Choroid plexus epithelial cell (primary cell): ENCODE measurements around the gene KRTAP9-3.
"Not testable (repeated sequence)": the region's sequence is repeated elsewhere in the genome, so short reads cannot be mapped to it uniquely, and the experiment has no call there.

Experiments
- DNase-seq: peaks from one replicate; pipeline ENCODE4 v3.0.0-alpha.2; 2010; ENCODE audit warnings: low read depth
- H3K4me3 ChIP-seq: 2 replicates; pipeline ENCODE4 v1.5.1; 2011; ENCODE audit warnings: low read depth, mild to moderate bottlenecking, control low read depth, low read length, moderate library complexity
- CTCF ChIP-seq: conservative IDR thresholded peaks from 2 replicates; pipeline ENCODE4 v1.5.1; 2011; ENCODE audit warnings: low read depth, mild to moderate bottlenecking, control low read depth, inconsistent platforms, low read length, moderate library complexity

The KRTAP9-3 gene

DNA sequence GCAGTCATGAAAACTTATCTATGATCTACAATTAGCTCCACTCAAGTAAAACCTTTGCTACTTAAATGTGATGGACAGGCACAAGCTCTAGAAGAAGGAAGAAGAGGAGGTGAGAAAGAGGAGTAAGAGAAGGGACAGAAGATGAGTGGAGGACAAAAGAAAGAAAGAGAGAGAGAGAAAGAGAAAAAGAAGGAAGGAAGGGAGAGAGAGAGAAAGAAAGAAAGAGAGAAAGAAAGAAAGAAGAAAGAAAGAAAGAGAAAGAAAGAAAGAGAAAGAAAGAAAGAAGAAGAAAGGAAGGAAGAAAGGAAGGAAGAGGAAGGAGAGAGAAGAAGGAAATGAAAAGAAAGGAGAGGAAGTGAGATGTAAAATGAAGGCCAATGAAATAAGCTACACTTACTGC, 2.2 kb upstream of the KRTAP9-3 start:
- TF ChIP-seq CTCF, result no peak
- no peak for DNase-seq

GRCh38 chr17:41231731-41232130, 518 bp upstream of the KRTAP9-3 start:
- no peak for DNase-seq
- TF ChIP-seq CTCF, result no peak
- H3K4me3 ChIP-seq, result no peak overlapping the region

More for the DNA sequence above, 2.2 kb upstream of the KRTAP9-3 start:
- no peak overlapping the region for H3K4me3 ChIP-seq

- not testable (repeated sequence) for DNase-seq, H3K4me3 ChIP-seq
Measured at GRCh38 chr17:41237116-41237515, 4.9 kb downstream of the KRTAP9-3 start.

DNA sequence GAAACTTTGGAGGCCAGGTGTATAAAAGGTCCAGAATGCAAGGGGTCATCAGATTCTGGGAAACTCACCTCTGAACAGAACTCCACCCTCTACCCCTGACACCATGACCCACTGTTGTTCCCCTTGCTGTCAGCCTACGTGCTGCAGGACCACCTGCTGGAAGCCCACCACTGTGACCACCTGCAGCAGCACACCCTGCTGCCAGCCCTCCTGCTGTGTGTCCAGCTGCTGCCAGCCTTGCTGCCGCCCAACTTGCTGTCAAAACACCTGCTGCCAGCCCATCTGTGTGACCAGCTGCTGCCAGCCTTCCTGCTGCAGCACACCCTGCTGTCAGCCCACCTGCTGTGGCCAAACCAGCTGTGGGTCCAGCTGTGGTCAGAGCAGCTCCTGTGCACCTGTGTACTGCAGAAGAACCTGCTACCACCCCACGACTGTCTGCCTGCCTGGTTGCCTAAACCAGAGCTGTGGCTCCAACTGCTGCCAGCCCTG, 5.7 kb downstream of the KRTAP9-3 start, which contains the start of gene KRTAP9-8:
KRTAP9-8 (plus strand) TSS at position 51 of the 489 bp plus-strand sequence; CDS start at position 104, 53 bp downstream.
- DNase-seq, H3K4me3 ChIP-seq: not testable (repeated sequence)

DNA sequence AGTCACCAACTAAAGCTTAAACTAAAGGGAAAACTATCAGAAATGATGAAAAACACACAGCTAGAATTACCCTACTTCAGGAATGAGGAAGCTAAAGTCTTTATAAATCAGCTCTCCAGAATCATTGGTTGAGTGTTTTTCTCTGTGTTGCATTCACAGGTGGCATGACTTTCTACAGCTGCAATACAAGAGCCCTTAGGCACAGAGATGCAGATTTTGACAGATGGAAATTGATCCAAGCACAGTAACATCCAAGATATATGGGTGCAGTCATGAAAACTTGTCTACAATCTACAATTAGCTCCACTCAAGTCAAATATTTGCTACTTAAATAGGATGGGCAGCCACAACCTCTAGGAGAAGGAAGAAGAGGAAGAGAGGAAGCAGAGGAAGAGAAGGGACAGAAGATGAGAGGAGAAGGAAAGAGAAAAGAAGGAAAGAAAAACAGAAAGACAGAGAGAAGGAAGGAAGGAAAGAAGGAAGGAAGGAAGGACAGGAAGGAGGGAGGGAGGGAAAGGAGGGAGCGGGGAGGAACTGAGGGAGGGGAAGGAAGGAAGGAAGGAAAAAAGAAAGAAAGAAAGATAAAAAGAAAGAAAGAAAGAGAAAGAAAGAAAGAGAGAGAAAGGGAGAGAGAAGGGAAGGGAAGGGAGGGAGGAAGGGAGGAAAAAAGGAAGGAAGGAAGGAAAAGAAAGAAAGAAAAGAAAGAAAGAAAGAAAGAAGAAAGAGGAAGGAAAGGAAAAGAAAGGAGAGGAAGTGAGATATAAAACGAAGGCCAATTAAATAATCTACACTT, 14.9 kb downstream of the KRTAP9-3 start:
- H3K4me3 ChIP-seq, DNase-seq: not testable (repeated sequence)

DNA sequence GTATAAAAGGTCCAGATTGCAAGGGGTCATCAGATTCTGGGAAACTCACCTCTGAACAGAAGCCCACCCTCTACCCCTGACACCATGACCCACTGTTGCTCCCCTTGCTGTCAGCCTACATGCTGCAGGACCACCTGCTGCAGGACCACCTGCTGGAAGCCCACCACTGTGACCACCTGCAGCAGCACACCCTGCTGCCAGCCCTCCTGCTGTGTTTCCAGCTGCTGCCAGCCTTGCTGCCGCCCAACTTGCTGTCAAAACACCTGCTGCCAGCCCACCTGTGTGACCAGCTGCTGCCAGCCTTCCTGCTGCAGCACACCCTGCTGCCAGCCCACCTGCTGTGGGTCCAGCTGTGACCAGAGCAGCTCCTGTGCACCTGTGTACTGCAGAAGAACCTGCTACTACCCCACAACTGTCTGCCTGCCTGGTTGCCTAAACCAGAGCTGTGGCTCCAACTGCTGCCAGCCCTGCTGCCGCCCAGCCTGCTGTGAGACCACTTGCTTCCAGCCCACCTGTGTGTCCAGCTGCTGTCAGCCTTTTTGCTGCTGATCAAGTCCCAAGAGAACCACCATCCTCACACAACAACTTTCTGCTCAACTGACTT, 17.5 kb downstream of the KRTAP9-3 start, which contains the start of gene KRTAP9-4:
KRTAP9-4 (plus strand) TSS at position 51 of the 604 bp plus-strand sequence; CDS start at position 85, 34 bp downstream.
- DNase-seq, H3K4me3 ChIP-seq: not testable (repeated sequence)

- TF ChIP-seq CTCF, result no peak
- no peak for DNase-seq
- H3K4me3 ChIP-seq, result no peak overlapping the region
Measured at GRCh38 chr17:41251261-41251660, 19.0 kb downstream of the KRTAP9-3 start.

DNA sequence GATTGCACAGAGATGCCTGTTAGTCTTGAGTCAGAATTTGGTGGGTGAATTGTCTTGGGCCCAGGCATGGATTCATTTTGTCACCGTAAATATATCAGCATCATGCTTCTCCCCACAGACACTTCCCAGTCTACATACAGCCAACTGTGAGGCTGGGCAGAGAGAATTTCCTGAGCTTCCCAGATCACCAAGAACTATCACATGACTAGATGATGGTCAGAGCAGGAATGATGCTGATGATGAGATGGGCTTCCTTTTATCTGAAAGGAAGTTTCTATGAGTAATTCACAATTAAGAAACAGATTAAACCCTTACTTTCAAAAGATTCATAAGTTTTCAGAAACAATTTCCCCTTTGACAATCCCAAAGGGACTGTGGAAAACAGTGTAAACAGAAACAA, 22.6 kb downstream of the KRTAP9-3 start:
- no peak for TF ChIP-seq CTCF
- no peak overlapping the region for H3K4me3 ChIP-seq
- no peak for DNase-seq

DNA sequence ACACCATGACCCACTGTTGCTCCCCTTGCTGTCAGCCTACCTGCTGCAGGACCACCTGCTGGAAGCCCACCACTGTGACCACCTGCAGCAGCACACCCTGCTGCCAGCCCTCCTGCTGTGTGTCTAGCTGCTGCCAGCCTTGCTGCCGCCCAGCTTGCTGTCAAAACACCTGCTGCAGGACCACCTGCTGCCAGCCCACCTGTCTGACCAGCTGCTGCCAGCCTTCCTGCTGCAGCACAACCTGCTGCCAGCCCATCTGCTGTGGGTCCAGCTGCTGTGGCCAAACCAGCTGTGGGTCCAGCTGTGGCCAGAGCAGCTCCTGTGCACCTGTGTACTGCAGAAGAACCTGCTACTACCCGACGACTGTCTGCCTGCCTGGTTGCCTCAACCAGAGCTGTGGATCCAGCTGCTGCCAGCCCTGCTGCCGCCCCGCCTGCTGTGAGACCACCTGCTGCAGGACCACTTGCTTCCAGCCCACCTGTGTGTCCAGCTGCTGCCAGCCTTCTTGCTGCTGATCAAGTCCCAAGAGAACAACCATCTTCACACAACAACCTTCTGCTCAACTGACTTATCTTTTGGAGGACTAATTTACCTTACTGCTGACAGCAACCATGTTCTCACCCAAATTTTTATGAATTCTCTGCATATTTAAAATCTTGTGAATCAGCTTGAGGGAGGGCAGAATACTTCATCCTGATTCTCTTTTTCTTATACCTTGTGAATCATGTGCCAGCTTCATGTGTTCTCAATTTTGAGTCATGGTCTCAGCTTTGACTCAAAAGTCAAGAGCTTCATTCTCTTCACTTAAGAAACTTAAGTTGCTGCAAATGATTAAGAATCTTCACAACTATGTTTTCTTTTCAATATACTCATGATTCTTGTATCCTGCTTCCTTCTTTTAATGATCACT, 23.4 kb downstream of the KRTAP9-3 start, which contains the start of gene KRTAP9-9:
KRTAP9-9 (plus strand) TSS at position 4 of the 910 bp plus-strand sequence.
- not testable (repeated sequence) for DNase-seq, H3K4me3 ChIP-seq
